C4-2B (cell line): Measurements from ENCODE around the gene UBE2E2.

Source experiments
- ZFX ChIP-seq: fragments of 450-650 bp; IDR thresholded peaks from 2 replicates; pipeline ENCODE4 v1.6.1; 2017
- TF ChIP-seq, protein P1 (sequence below): fragments of 450-650 bp; conservative IDR thresholded peaks from 2 replicates; pipeline ENCODE4 v1.5.1; 2017; ENCODE audit warnings: mild to moderate bottlenecking

GRCh38 chr3:23468203-23468602 lies 265.1 kb downstream of the UBE2E2 start:
- TF ChIP-seq, protein P1, sequence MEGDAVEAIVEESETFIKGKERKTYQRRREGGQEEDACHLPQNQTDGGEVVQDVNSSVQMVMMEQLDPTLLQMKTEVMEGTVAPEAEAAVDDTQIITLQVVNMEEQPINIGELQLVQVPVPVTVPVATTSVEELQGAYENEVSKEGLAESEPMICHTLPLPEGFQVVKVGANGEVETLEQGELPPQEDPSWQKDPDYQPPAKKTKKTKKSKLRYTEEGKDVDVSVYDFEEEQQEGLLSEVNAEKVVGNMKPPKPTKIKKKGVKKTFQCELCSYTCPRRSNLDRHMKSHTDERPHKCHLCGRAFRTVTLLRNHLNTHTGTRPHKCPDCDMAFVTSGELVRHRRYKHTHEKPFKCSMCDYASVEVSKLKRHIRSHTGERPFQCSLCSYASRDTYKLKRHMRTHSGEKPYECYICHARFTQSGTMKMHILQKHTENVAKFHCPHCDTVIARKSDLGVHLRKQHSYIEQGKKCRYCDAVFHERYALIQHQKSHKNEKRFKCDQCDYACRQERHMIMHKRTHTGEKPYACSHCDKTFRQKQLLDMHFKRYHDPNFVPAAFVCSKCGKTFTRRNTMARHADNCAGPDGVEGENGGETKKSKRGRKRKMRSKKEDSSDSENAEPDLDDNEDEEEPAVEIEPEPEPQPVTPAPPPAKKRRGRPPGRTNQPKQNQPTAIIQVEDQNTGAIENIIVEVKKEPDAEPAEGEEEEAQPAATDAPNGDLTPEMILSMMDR = no peak
- no peak for TF ChIP-seq ZFX
